HCT116 (cell line): ENCODE data around the gene VWF. TPM values are rescaled to one million over a fixed set of nuclear protein-coding genes. Genes with fewer than 3 reads are reported as not detected.

ENCODE experiments used
- ATAC-seq: fragments of 200-7000 bp; cut with Tn5 transposase; 2 replicates; pipeline ENCODE4 v1.9.1; 2020; ENCODE audit warnings: mild to moderate bottlenecking, moderate library complexity
- BruUV-seq: library from RNA; stranded (reverse); fragments of 400-500 nt; replicated peaks from 2 replicates; lab custom pipeline; 2021; lab: Mats Ljungman, UMichigan
- CTCF ChIA-PET: fragments of 300-600 bp; sonication (Branson Sonifier 250); formaldehyde crosslinking; loops from one replicate; lab custom pipeline; 2021; ENCODE audit warnings: antibody characterized with exemption; lab: Charles Lee
- POLR2A ChIA-PET: fragments of 300-600, 350-600 bp; sonication (Branson Sonifier 250); formaldehyde crosslinking; loops from one replicate; lab custom pipeline; 2021; ENCODE audit warnings: antibody characterized with exemption; lab: Charles Lee
- RAD21 ChIA-PET, 2 experiments: fragments of 300-600 bp; sonication (Branson Sonifier 250); formaldehyde crosslinking; loops; one replicate each; lab custom pipeline; 2023; ENCODE audit warnings: low total read pairs in 2 of 2; ENCODE audit not compliant: uncharacterized antibody in 2 of 2, unreplicated experiment in 2 of 2, low non-redundant PET in 1 of 2; lab: Charles Lee
- DNase-seq: peaks from one replicate; pipeline ENCODE4 v3.0.0-alpha.2; 2010; ENCODE audit warnings: low read depth, low spot score
- H2AFZ ChIP-seq: fragments of 200-600 bp; shearing (Covaris generic), sonication (generic); 2 replicates; pipeline ENCODE4 v1.6.1; 2017; ENCODE audit warnings: low read depth, mixed run types, mixed read lengths, antibody characterized with exemption, low read length; ENCODE audit not compliant: poor library complexity, severe bottlenecking
- H3K27ac ChIP-seq: 2 replicates; pipeline ENCODE4 v1.5.1; 2012; ENCODE audit warnings: low read depth, low read length
- H3K27me3 ChIP-seq: fragments of 200-600 bp; sonication (generic); 2 replicates; pipeline ENCODE4 v1.6.1; 2016; ENCODE audit warnings: mixed run types, low read length, mixed read lengths; ENCODE audit not compliant: insufficient read depth
- H3K36me3 ChIP-seq, 2 experiments: fragments of 200-500 bp in 1 of 2; fragments of 200-600 bp in 1 of 2; sonication (Bioruptor generic) in 1 of 2; sonication (generic) in 1 of 2; 2 replicates each; pipeline versions ENCODE4 v1.5.1 to v1.6.1; 2014 to 2016; ENCODE audit warnings: low read length in 2 of 2, inconsistent platforms in 1 of 2, mixed read lengths in 1 of 2, mixed run types in 1 of 2; ENCODE audit not compliant: insufficient read depth in 2 of 2, control insufficient read depth in 1 of 2
- H3K4me1 ChIP-seq, 2 experiments: fragments of 200-600 bp in 1 of 2; sonication (generic) in 1 of 2; 2 replicates each; pipeline versions ENCODE4 v1.5.1 to v1.6.1; 2012 to 2017; ENCODE audit warnings: low read length in 2 of 2, inconsistent platforms in 1 of 2, mild to moderate bottlenecking in 1 of 2, mixed read lengths in 1 of 2, mixed run types in 1 of 2, moderate library complexity in 1 of 2; ENCODE audit not compliant: insufficient read depth in 2 of 2, control insufficient read depth in 1 of 2
- H3K4me2 ChIP-seq: fragments of 200-600 bp; sonication (generic); 2 replicates; pipeline ENCODE4 v1.6.1; 2017; ENCODE audit warnings: mixed run types, low read length, mixed read lengths
- H3K4me3 ChIP-seq, 2 experiments: fragments of 200-600 bp in 1 of 2; sonication (generic) in 1 of 2; replicated peaks in 1 of 2; 2 replicates each; pipeline ENCODE4 v1.5.1; 2011 to 2016; ENCODE audit warnings: low read length in 2 of 2, control low read depth in 1 of 2, low read depth in 1 of 2, mild to moderate bottlenecking in 1 of 2, mixed read lengths in 1 of 2, mixed run types in 1 of 2
- H3K79me2 ChIP-seq: fragments of 200-600 bp; sonication (generic); 2 replicates; pipeline ENCODE4 v1.6.1; 2017; ENCODE audit warnings: mild to moderate bottlenecking, mixed run types, low read length, moderate library complexity, mixed read lengths; ENCODE audit not compliant: insufficient read depth
- H3K9ac ChIP-seq: fragments of 200-600 bp; sonication (generic); 2 replicates; pipeline ENCODE4 v1.6.1; 2016; ENCODE audit warnings: low read length, mixed read lengths
- H3K9me2 ChIP-seq: fragments of 200-600 bp; sonication (generic), shearing (Covaris generic); 2 replicates; pipeline ENCODE4 v1.6.1; 2017; ENCODE audit warnings: mixed run types, mild to moderate bottlenecking, moderate library complexity; ENCODE audit not compliant: insufficient read depth
- H3K9me3 ChIP-seq, 2 experiments: fragments of 200-500 bp in 1 of 2; fragments of 200-600 bp in 1 of 2; sonication (Bioruptor generic) in 1 of 2; sonication (generic) in 1 of 2; 2 replicates each; pipeline ENCODE4 v1.6.1; 2014 to 2017; ENCODE audit warnings: low read length in 2 of 2, mixed read lengths in 2 of 2, inconsistent platforms in 1 of 2, low read depth in 1 of 2, mild to moderate bottlenecking in 1 of 2, mixed run types in 1 of 2, moderate library complexity in 1 of 2; ENCODE audit not compliant: control insufficient read depth in 1 of 2, insufficient read depth in 1 of 2
- H4K20me1 ChIP-seq: fragments of 200-600 bp; sonication (generic), shearing (Covaris generic); 2 replicates; pipeline ENCODE4 v1.6.1; 2017; ENCODE audit warnings: mixed run types, mild to moderate bottlenecking, moderate library complexity; ENCODE audit not compliant: insufficient read depth
- ATF3 ChIP-seq: IDR thresholded peaks from 2 replicates; pipeline ENCODE4 v1.6.1; 2012
- CBX3 ChIP-seq: IDR thresholded peaks from 2 replicates; pipeline ENCODE4 v1.6.1; 2012; ENCODE audit warnings: low read depth
- EGR1 ChIP-seq: IDR thresholded peaks from 2 replicates; pipeline ENCODE4 v1.6.1; 2012; ENCODE audit warnings: low read depth
- ELF1 ChIP-seq: IDR thresholded peaks from 2 replicates; pipeline ENCODE4 v1.6.1; 2012; ENCODE audit warnings: low read depth, borderline replicate concordance
- EZH2 ChIP-seq: fragments of 200-600 bp; sonication (generic); IDR thresholded peaks from 2 replicates; pipeline ENCODE4 v1.6.1; 2017; ENCODE audit warnings: antibody characterized with exemption, mixed run types
- EZH2phosphoT487 ChIP-seq: fragments of 200-600 bp; IDR thresholded peaks from 2 replicates; pipeline ENCODE4 v1.6.1; 2018; ENCODE audit warnings: antibody characterized with exemption, borderline replicate concordance
- FOSL1 ChIP-seq: IDR thresholded peaks from 2 replicates; pipeline ENCODE4 v1.6.1; 2012; ENCODE audit warnings: low read depth
- JUND ChIP-seq: IDR thresholded peaks from 2 replicates; pipeline ENCODE4 v1.6.1; 2012
- POLR2A ChIP-seq: IDR thresholded peaks from 2 replicates; pipeline ENCODE4 v1.7.0; 2011; ENCODE audit warnings: borderline replicate concordance; ENCODE audit not compliant: insufficient read depth, insufficient read length; ENCODE audit errors: extremely low read depth
- POLR2AphosphoS5 ChIP-seq: IDR thresholded peaks from 2 replicates; pipeline ENCODE4 v1.6.1; 2011; ENCODE audit warnings: mild to moderate bottlenecking, low read depth, low read length, moderate library complexity
- RAD21 ChIP-seq: IDR thresholded peaks from 2 replicates; pipeline ENCODE4 v1.6.1; 2012; ENCODE audit warnings: low read depth, mild to moderate bottlenecking
- SP1 ChIP-seq: IDR thresholded peaks from 2 replicates; pipeline ENCODE4 v1.6.1; 2012; ENCODE audit warnings: low read depth
- SRF ChIP-seq: IDR thresholded peaks from 2 replicates; pipeline ENCODE4 v1.6.1; 2012; ENCODE audit warnings: low read depth
- TCF7L2 ChIP-seq: IDR thresholded peaks from 2 replicates; pipeline ENCODE4 v1.7.0; 2011; ENCODE audit warnings: borderline replicate concordance, inconsistent platforms; ENCODE audit not compliant: insufficient read depth, insufficient read length; ENCODE audit errors: extremely low read depth
- ZBTB33 ChIP-seq: IDR thresholded peaks from 2 replicates; pipeline ENCODE4 v1.6.1; 2011; ENCODE audit warnings: mild to moderate bottlenecking, low read length, moderate library complexity; ENCODE audit not compliant: insufficient replicate concordance; ENCODE audit errors: extremely low read depth
- intact Hi-C: fragments of 100-400 bp; cut with micrococcal nuclease; formaldehyde crosslinking; loops from 2 replicates; pipeline ENCODE4 v1.10.0; 2022
- total RNA-seq: library from RNA; stranded (reverse); gene quantifications from one replicate; pipeline ENCODE4 v1.2.1, GENCODE V29; 2021; ENCODE audit not compliant: unreplicated experiment
- TF ChIP-seq, protein P1 (sequence below), 3 experiments: fragments of 200-600 bp in 1 of 3; sonication (generic) in 1 of 3; IDR thresholded peaks in 2 of 3; conservative IDR thresholded peaks in 1 of 3; 2 replicates each; pipeline ENCODE4 v1.5.1; 2012 to 2017; ENCODE audit warnings: low read depth in 2 of 3, low read length in 2 of 3, antibody characterized with exemption in 1 of 3, borderline replicate concordance in 1 of 3, control low read depth in 1 of 3, mild to moderate bottlenecking in 1 of 3, mixed read lengths in 1 of 3, mixed run types in 1 of 3, moderate library complexity in 1 of 3; ENCODE audit not compliant: insufficient read depth in 1 of 3
- TF ChIP-seq, protein P2 (sequence below): IDR thresholded peaks from 2 replicates; pipeline ENCODE4 v1.6.1; 2012; ENCODE audit warnings: low read depth

Gene VWF
- total RNA-seq, 1 experiment from 2014 or later, result 0.57 TPM

GRCh38 chr12:5910790-5911548, 213.5 kb downstream of the VWF start:
- peaks cover 28% of the 10 kb centered on the region; the same call in 1 of the 2 replicates for H3K27me3 ChIP-seq
- POLR2A ChIA-PET, result no interaction called here

More at GRCh38 chr12:5910790-5911548, 213.5 kb downstream of the VWF start:
- H4K20me1 ChIP-seq, result no peaks in the 10 kb centered on the region
- no peak overlapping the region for H3K4me3 ChIP-seq
- ATAC-seq (no peak), DNase-seq (no peak)
- no peak overlapping the region for H3K27ac ChIP-seq
- H3K9me2 ChIP-seq, result no peaks in the 10 kb centered on the region
- H3K79me2 ChIP-seq, result no peaks in the 10 kb centered on the region
- TF ChIP-seq, protein P1, sequence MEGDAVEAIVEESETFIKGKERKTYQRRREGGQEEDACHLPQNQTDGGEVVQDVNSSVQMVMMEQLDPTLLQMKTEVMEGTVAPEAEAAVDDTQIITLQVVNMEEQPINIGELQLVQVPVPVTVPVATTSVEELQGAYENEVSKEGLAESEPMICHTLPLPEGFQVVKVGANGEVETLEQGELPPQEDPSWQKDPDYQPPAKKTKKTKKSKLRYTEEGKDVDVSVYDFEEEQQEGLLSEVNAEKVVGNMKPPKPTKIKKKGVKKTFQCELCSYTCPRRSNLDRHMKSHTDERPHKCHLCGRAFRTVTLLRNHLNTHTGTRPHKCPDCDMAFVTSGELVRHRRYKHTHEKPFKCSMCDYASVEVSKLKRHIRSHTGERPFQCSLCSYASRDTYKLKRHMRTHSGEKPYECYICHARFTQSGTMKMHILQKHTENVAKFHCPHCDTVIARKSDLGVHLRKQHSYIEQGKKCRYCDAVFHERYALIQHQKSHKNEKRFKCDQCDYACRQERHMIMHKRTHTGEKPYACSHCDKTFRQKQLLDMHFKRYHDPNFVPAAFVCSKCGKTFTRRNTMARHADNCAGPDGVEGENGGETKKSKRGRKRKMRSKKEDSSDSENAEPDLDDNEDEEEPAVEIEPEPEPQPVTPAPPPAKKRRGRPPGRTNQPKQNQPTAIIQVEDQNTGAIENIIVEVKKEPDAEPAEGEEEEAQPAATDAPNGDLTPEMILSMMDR (IDR thresholded peaks at IDR 0.05 in 2 of 3, conservative IDR thresholded peaks at IDR 0.05 in 1 of 3; ENCODE audit: borderline replicate concordance in 1 of 3, insufficient read depth in 1 of 3, low read depth in 2 of 3, low read length in 2 of 3), result no peak
- TF ChIP-seq ATF3 (no peak), EGR1 (no peak), ZBTB33 (no peak), FOSL1 (no peak), ELF1 (no peak), CBX3 (no peak), EZH2 (no peak), SRF (no peak), JUND (no peak), SP1 (no peak), RAD21 (no peak), POLR2A (no peak), EZH2phosphoT487 (no peak), POLR2AphosphoS5 (no peak), TCF7L2 (no peak)
- TF ChIP-seq, protein P2, sequence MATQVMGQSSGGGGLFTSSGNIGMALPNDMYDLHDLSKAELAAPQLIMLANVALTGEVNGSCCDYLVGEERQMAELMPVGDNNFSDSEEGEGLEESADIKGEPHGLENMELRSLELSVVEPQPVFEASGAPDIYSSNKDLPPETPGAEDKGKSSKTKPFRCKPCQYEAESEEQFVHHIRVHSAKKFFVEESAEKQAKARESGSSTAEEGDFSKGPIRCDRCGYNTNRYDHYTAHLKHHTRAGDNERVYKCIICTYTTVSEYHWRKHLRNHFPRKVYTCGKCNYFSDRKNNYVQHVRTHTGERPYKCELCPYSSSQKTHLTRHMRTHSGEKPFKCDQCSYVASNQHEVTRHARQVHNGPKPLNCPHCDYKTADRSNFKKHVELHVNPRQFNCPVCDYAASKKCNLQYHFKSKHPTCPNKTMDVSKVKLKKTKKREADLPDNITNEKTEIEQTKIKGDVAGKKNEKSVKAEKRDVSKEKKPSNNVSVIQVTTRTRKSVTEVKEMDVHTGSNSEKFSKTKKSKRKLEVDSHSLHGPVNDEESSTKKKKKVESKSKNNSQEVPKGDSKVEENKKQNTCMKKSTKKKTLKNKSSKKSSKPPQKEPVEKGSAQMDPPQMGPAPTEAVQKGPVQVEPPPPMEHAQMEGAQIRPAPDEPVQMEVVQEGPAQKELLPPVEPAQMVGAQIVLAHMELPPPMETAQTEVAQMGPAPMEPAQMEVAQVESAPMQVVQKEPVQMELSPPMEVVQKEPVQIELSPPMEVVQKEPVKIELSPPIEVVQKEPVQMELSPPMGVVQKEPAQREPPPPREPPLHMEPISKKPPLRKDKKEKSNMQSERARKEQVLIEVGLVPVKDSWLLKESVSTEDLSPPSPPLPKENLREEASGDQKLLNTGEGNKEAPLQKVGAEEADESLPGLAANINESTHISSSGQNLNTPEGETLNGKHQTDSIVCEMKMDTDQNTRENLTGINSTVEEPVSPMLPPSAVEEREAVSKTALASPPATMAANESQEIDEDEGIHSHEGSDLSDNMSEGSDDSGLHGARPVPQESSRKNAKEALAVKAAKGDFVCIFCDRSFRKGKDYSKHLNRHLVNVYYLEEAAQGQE, result no peak
- ChIA-PET CTCF (interaction anchor here (1.1 to 1.4 kb wide), 2 partner anchors 12 to 127 kb away, joined by 3 to 4 read pairs; no protein-coding TSS in a partner anchor), RAD21 (no interaction called here)
- BruUV-seq, result no TSS peak
- no peak overlapping the region for H2AFZ ChIP-seq
- intact Hi-C loops, result no loop called here
- H3K4me1 ChIP-seq, result no peaks in the 10 kb centered on the region
- H3K4me2 ChIP-seq, result no peak overlapping the region
- H3K36me3 ChIP-seq, result no peaks in the 10 kb centered on the region
- no peak overlapping the region for H3K9ac ChIP-seq
- H3K9me3 ChIP-seq, result no peaks in the 10 kb centered on the region
